HEK293 (cell line): Measurements from ENCODE around the gene SAE1.
A peak's percentile ranks its signal among the peaks of the same experiment; 100 is the strongest.

Experiments used
- KLF8 ChIP-seq: fragments of 450-650 bp; formaldehyde crosslinking; IDR thresholded peaks from 2 replicates; pipeline ENCODE4 v1.5.1; 2016; ENCODE audit warnings: missing biosample characterization, missing genetic modification characterization
- RBAK ChIP-seq: fragments of 450-650 bp; formaldehyde crosslinking; IDR thresholded peaks from 2 replicates; pipeline ENCODE4 v1.5.1; 2016; ENCODE audit warnings: missing biosample characterization, missing genetic modification characterization
- REPIN1 ChIP-seq: fragments of 450-650 bp; formaldehyde crosslinking; IDR thresholded peaks from 2 replicates; pipeline ENCODE4 v1.5.1; 2017; ENCODE audit warnings: missing biosample characterization, missing genetic modification characterization, low read depth
- REST ChIP-seq: fragments of 450-650 bp; formaldehyde crosslinking; IDR thresholded peaks from 2 replicates; pipeline ENCODE4 v1.5.1; 2016; ENCODE audit warnings: missing biosample characterization, missing genetic modification characterization
- SP3 ChIP-seq: fragments of 450-650 bp; formaldehyde crosslinking; IDR thresholded peaks from 2 replicates; pipeline ENCODE4 v1.5.1; 2016; ENCODE audit warnings: missing biosample characterization, missing genetic modification characterization
- ZBTB44 ChIP-seq: fragments of 450-650 bp; IDR thresholded peaks from 2 replicates; pipeline ENCODE4 v1.5.1; 2018; ENCODE audit warnings: missing biosample characterization, mild to moderate bottlenecking, missing genetic modification characterization
- ZBTB8A ChIP-seq: fragments of 450-650 bp; formaldehyde crosslinking; IDR thresholded peaks from 2 replicates; pipeline ENCODE4 v1.5.1; 2016; ENCODE audit warnings: missing biosample characterization, missing genetic modification characterization
- ZNF132 ChIP-seq: fragments of 450-650 bp; formaldehyde crosslinking; IDR thresholded peaks from 2 replicates; pipeline ENCODE4 v1.5.1; 2017; ENCODE audit warnings: missing biosample characterization, missing genetic modification characterization, borderline replicate concordance
- ZNF175 ChIP-seq: fragments of 450-650 bp; formaldehyde crosslinking; IDR thresholded peaks from 2 replicates; pipeline ENCODE4 v1.5.1; 2016; ENCODE audit warnings: missing biosample characterization, missing genetic modification characterization
- ZNF18 ChIP-seq: fragments of 450-650 bp; formaldehyde crosslinking; IDR thresholded peaks from 2 replicates; pipeline ENCODE4 v1.5.1; 2016; ENCODE audit warnings: missing biosample characterization, missing genetic modification characterization
- ZNF184 ChIP-seq: fragments of 450-650 bp; IDR thresholded peaks from 2 replicates; pipeline ENCODE4 v1.5.1; 2018; ENCODE audit warnings: missing biosample characterization, mild to moderate bottlenecking, missing genetic modification characterization
- ZNF2 ChIP-seq: fragments of 450-650 bp; formaldehyde crosslinking; IDR thresholded peaks from 2 replicates; pipeline ENCODE4 v1.5.1; 2016; ENCODE audit warnings: missing biosample characterization, missing genetic modification characterization
- ZNF26 ChIP-seq: fragments of 450-650 bp; formaldehyde crosslinking; IDR thresholded peaks from 2 replicates; pipeline ENCODE4 v1.5.1; 2016; ENCODE audit warnings: missing biosample characterization, missing genetic modification characterization
- ZNF280C ChIP-seq: fragments of 450-650 bp; formaldehyde crosslinking; IDR thresholded peaks from 2 replicates; pipeline ENCODE4 v1.5.1; 2016; ENCODE audit warnings: missing biosample characterization, missing genetic modification characterization
- ZNF302 ChIP-seq: fragments of 450-650 bp; formaldehyde crosslinking; IDR thresholded peaks from 2 replicates; pipeline ENCODE4 v1.5.1; 2016; ENCODE audit warnings: missing biosample characterization, missing genetic modification characterization, low read depth
- ZNF311 ChIP-seq: fragments of 450-650 bp; formaldehyde crosslinking; IDR thresholded peaks from 2 replicates; pipeline ENCODE4 v1.5.1; 2017; ENCODE audit warnings: missing biosample characterization, missing genetic modification characterization, borderline replicate concordance
- ZNF639 ChIP-seq: fragments of 450-650 bp; formaldehyde crosslinking; IDR thresholded peaks from 2 replicates; pipeline ENCODE4 v1.5.1; 2016; ENCODE audit warnings: missing biosample characterization, missing genetic modification characterization
- ZNF658 ChIP-seq: fragments of 450-650 bp; formaldehyde crosslinking; IDR thresholded peaks from 2 replicates; pipeline ENCODE4; 2016; ENCODE audit warnings: missing biosample characterization, missing genetic modification characterization
- ZNF704 ChIP-seq: fragments of 450-650 bp; formaldehyde crosslinking; IDR thresholded peaks from 2 replicates; pipeline ENCODE4 v1.5.1; 2016; ENCODE audit warnings: missing biosample characterization, missing genetic modification characterization
- ZNF768 ChIP-seq: fragments of 450-650 bp; formaldehyde crosslinking; IDR thresholded peaks from 2 replicates; pipeline ENCODE4 v1.5.1; 2018; ENCODE audit warnings: missing biosample characterization, mild to moderate bottlenecking, missing genetic modification characterization
- ZNF792 ChIP-seq: fragments of 450-650 bp; formaldehyde crosslinking; IDR thresholded peaks from 2 replicates; pipeline ENCODE4 v1.5.1; 2016; ENCODE audit warnings: missing biosample characterization, missing genetic modification characterization
- ZNF837 ChIP-seq: fragments of 450-650 bp; formaldehyde crosslinking; IDR thresholded peaks from 2 replicates; pipeline ENCODE4 v1.5.1; 2016; ENCODE audit warnings: missing biosample characterization, missing genetic modification characterization
- ZSCAN16 ChIP-seq: fragments of 450-650 bp; formaldehyde crosslinking; IDR thresholded peaks from 2 replicates; pipeline ENCODE4 v1.5.1; 2016; ENCODE audit warnings: missing biosample characterization, missing genetic modification characterization
- ZSCAN23 ChIP-seq: fragments of 450-650 bp; formaldehyde crosslinking; IDR thresholded peaks from 2 replicates; pipeline ENCODE4 v1.5.1; 2016; ENCODE audit warnings: missing biosample characterization, missing genetic modification characterization

SAE1 gene

GRCh38 chr19:47232422-47233211 lies 102.0 kb downstream of the SAE1 start (continued):
- TF ChIP-seq REST (tag by site-specific recombination), result 0 out of 2 replicates have a peak, but pooled peaks have one; percentile 3
- no peak for TF ChIP-seq ZNF658 (tag by site-specific recombination)
- no peak for TF ChIP-seq ZNF792 (tag by site-specific recombination)
- no peak for TF ChIP-seq ZNF132 (tag by site-specific recombination)
- TF ChIP-seq ZNF2 (tag by site-specific recombination), result no peak
- TF ChIP-seq REPIN1 (tag by site-specific recombination), result no peak
- 0 out of 2 replicates have a peak, but pooled peaks have one; percentile 13 for TF ChIP-seq ZNF639 (tag by site-specific recombination)
- TF ChIP-seq ZNF26 (tag by site-specific recombination), result no peak
- no peak for TF ChIP-seq ZNF311
- TF ChIP-seq SP3 (tag by site-specific recombination), result peak; percentile 35; the same call in 1 of the 2 replicates
- no peak for TF ChIP-seq ZNF184
- TF ChIP-seq ZBTB44 (tag by site-specific recombination), result no peak
- no peak for TF ChIP-seq ZNF18 (tag by site-specific recombination)
- peak; percentile 65; the same call in 1 of the 2 replicates for TF ChIP-seq KLF8
- TF ChIP-seq ZNF302 (tag by site-specific recombination), result no peak
- TF ChIP-seq ZNF837 (tag by site-specific recombination), result no peak
- TF ChIP-seq ZNF280C (tag by site-specific recombination), result no peak
- no peak for TF ChIP-seq ZNF175
- TF ChIP-seq ZBTB8A, result no peak
- no peak for TF ChIP-seq ZNF704 (tag by site-specific recombination)
- TF ChIP-seq RBAK (tag by site-specific recombination), result no peak
- TF ChIP-seq ZSCAN16 (tag by site-specific recombination), result no peak
- TF ChIP-seq ZNF768 (tag by site-specific recombination), result no peak
- no peak for TF ChIP-seq ZSCAN23 (tag by site-specific recombination)
